ENCODE data around the gene GDF15.
A peak's percentile ranks its signal among the peaks of the same experiment; 100 is the strongest.

Gene GDF15

DNA sequence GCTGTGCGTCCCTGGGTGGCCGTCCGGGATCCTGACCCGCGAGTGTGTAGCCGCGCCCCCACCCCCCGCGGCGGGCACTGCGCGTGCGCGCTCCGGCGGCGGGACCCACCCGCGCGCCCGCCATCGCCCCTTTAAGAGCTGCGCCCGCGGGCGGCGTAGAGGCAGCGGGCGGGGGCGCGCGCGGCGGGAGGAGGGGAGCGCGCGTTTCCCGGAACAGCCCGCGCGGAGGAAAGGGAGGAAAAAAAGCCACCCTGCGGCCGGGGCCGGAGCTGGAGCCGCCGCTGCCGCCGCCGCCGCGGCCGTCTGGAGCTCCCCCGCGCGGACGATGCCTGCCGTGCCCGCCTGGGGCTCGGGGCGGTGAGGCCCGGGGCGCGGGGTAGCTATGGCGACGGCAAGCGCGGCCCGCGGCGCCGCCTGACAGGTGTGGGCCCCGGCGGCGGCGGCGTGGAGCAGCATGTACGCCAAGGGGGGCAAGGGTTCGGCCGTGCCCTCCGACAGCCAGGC, 33.3 kb downstream of the GDF15 start, which contains the start of gene SSBP4:
Gene SSBP4, plus strand, starts transcription at position 204 of the 504 bp plus-strand sequence. Its CDS starts 251 bp downstream, at position 455.
- peak; percentile 82 for DNase-seq (ENCODE audit: low spot score)

DNA sequence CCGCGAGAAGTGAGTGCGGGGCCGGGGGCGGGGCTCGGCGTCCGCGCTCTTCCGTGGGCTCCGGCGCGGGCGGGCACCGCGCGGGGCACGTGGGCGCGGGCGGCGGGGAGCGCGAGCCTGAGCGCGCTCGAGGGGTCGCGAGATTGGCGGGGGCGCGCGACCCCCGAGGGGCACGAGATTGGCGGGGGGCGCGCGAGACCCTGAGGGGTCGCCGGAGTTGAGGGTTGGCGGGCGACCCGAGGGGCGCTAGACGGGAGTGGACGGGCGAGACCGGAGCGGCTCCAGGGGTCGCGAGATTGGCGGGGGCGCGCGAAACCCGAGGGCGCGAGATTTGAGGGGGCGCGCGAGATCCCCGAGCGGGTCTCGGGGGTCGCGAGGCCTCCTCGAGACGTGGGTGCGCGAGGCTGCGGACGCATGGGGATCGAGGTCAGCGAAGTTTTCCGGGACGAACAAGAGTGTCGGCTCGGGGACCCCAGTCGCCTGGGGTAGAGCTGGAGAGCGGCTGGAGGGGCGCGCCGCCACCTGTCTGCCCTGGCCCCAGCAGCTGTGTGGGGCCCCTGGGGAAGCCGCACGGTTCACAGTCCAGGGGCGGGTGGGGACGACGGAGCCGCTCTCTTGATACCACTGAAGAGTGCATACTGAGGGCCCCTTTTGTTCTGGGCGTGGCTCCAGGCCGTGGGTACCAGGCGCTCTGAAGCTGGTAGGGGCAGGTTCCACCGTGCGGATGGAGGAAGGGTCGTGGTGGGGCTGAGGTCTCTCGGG, 33.9 kb downstream of the GDF15 start:
- DNase-seq (ENCODE audit: low spot score) = peak; percentile 49

DNA sequence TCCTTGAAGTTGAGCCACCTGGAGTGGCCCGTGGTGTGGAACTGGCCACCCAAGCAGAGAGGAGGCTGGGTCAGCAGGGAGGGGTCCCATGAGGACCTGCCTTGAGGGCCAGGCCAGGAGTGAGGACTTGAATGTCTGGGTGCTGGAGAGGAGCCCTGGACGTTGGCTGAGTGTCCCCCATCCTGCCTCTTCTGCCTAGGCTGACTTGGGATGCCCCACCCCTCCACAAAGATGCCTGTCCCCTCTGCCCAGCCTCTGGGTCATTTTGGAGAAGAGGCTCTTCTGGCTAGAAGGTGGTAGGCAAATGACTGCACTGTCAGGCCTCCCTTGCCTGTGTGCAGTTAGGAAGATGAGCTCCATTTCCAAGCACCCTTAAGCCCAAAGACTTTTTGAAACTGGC, 35.0 kb downstream of the GDF15 start:
- no peak for DNase-seq (ENCODE audit: low spot score)

GRCh38 chr19:18421371-18421959, 35.5 kb downstream of the GDF15 start:
- DNase-seq (ENCODE audit: low spot score) = no peak

DNA sequence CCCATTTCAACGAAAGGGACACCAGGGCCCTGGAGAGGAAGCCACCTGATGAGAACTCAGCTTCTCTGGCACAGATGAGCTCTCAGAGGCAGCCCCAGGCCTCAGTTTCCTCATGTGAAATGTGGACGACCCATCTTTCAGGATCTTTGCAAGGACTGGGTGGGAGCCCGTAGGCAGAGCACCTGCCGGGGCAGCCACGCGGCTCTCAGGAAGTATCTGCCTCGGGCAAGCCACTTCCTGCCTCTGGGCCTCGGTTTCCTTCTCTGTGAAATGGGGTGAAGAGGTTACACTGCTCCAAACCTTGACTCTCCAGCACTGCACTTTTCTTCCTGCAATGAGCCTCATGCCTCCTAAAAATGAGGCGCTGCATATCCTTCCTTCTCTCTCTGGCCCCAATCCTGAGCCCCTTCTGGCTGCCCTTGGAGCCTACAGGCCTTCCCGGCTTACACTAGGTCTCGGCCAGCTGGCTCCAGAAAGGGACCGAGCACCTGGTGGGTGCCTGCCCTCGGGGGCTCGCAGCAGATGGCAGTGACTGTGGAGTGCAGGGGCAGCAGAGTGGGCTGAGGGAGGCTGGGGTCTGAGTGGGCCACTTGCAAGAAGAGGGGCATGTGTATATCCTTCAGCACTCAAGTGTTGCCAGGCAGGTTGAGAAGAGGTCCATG, 36.7 kb downstream of the GDF15 start:
- DNase-seq (ENCODE audit: low spot score) = no peak

- no peak for DNase-seq (ENCODE audit: low spot score)
These were observed 37.5 kb downstream of the GDF15 start for GRCh38 chr19:18423258-18424020.

DNA sequence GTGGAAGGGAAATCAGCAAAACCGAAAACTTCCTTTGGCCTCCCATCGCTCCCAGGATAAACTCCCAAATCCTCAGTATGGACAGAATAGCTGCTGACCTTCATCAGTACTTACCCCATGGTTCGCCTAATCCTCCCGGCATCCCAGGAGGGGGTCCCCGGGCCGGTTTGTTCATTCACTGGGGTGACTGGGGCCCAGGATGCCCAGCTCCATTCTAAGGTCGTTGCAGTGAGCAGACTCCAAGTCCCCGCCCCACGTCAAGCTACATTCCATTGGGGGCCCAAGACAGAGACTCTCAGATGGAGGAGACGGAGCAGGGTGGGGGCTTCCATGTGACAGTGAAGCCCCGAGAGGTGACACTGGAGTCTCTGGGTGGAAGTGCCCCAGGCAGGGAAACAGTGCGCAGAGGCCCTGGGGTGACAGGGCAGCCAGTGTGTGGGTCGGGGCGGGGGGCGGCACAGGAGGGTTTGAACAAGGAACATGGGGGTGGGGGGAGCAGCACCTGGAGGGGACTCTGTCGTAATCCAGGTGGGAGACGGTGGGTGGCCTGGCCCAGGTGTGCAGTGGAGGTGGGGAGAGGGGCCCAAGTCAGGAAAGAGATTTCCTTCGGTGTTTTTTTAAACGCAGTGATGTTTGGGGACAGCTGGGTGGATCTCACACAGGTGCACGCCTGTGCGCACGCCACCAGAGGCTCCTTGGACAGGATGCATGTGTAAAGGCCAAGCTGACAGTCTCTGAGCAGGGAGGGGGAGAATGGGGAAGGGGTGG, 38.3 kb downstream of the GDF15 start:
- DNase-seq (ENCODE audit: low spot score) = no peak

GRCh38 chr19:18424890-18425514, 39.0 kb downstream of the GDF15 start:
- DNase-seq (ENCODE audit: low spot score) = no peak

DNA sequence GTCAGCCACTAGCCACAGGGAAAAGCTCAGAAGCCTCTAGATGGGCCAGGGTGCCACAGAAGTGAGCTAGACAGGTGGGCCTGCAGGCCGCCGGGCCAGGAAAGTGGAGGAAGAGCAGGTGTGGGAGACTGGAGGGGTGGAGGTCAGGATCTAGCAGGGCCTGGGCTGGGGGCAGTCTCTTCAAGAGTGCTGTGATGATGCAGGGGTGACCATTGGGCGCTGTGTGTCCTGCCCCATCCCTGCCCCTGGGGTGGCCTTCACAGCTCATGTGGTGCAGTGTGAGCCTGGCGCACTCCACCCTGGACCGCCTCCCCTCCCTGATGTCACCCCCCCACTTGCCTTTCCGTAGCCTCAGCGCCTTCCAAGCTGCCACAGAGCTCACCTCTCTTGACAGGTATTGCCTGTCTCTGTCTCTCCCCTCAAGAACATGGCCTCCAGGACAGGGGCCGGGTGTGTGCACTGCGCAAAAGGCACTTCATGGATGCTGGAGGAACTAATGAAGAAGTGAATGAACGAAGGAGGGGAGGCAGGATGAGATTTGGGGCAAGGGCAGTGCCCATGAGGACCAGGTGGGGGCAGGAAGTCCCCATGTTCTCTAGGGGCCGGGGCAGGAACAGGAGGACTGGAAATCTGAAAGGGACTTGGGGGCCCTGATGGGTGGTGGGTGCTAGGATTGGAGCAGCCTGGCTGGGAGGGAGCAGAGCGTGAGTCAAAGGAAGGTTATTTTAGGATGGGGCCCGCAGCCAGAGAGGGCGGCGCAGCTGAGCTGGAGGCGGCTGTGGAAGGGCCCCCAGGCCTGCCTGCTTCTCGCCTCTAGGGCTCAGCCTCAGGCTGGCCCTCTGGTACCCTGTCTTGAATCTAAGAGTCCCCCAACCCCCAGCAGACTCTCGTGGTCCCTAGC, 39.8 kb downstream of the GDF15 start:
- DNase-seq (ENCODE audit: low spot score) = no peak

DNA sequence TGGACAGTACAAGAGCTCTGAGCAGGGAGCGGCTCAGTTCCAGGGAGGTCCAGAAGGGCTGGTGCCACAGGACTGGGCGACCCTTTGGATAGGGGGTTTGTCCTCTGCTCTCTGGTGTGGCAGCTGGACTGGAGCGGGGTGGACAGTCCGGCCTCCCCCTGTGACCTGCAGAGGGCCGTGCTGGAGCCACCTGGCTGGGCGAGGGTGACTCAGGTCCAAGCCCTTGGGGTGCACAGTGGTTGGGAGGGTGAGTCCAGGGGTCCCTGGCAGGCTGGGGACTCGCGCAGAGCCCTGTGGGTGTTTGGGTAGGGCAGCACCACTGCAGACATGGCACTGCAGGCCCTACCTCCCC, 40.4 kb downstream of the GDF15 start:
- no peak for DNase-seq (ENCODE audit: low spot score)

GRCh38 chr19:18427080-18427742, 41.3 kb downstream of the GDF15 start:
- no peak for DNase-seq (ENCODE audit: low spot score)

DNA sequence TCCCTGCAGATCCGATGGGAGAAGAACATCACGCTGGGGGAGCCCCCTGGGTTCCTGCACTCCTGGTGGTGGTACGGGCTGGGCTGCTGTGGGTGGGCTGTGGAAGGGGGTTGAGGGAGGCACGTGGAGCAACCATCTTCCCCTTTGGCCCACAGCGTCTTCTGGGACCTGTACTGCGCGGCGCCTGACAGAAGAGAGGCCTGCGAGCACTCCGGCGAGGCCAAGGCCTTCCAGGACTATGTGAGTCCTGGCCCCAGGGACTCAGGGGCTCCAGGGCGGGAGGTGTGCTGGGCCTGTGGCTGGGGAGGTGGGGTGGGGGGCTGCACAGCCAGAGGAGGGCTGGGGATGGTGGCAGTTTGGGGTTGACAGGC, 41.8 kb downstream of the GDF15 start:
- no peak for DNase-seq (ENCODE audit: low spot score)

DNA sequence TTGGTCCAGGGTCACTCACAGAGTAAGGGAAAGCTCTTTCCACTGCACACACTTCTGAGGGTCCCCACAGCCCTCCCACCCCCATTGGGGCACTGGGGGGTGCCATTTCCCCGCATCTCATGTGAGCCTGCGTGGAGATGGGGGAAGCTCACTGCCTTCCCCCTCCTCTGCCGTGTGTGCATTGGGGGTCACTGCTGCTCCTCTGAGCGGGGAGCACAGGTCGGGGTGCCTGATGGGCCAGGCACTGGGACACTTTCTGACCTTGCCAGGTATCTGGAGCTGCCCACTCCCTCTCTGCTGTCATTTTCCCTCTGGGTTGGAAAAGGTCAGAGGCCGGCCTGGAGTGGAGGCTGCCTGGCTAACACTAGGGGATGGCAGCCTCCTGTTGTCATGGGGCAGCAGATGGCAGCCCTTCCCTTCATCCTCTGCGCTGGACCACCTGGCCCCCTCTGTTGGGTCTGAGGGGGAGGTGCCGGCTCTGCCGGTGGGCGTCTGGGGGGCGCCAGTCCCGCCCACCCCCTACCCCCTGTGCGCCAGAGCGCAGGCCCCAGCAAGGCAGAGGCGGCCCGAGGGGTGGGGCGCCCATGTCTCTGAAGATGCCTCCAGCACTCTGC, 42.3 kb downstream of the GDF15 start:
- DNase-seq (ENCODE audit: low spot score) = no peak

GRCh38 chr19:18428787-18429674, 43.1 kb downstream of the GDF15 start:
- DNase-seq (ENCODE audit: low spot score) = no peak

DNA sequence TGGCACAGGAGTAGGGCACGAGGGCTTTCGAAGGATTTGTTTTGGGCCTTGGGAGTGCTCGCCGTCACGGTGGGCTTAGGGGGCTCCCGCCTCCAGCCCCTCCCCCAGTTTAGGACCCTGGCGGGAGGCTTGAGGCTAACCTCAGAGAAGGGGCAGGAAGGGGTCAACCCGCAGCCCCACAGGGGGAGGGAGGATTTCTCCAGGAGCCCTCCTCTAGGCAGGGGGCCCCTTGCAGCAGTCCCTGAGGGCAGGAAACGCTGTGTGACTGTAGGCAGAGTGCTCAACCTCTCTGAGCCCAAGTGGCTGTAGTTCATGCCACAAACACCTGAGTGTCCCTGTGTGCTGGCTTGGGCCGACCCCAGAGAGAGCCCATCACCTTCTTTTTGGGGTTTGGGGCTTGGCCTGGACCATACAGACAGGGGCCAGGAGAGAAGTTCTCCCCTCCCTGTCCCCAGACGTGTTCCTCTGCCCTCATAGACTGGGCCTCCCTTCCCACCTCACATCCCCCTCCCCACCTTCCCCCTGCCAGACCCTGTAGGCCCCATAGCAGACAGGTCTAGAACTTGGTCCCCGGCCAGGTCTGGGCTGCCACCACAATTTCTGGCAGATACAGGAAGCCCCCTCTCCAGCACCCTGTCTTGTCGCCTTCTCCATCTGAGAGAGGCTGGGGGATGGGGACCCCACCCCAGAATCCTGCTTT, 43.9 kb downstream of the GDF15 start:
- no peak for DNase-seq (ENCODE audit: low spot score)

- no peak for DNase-seq (ENCODE audit: low spot score)
These were observed 44.6 kb downstream of the GDF15 start for GRCh38 chr19:18430417-18431144.
